Lower leg skin (tissue), 4 donors: ENCODE data around the gene EBF3. TPM values are rescaled to one million over a fixed set of nuclear protein-coding genes. Genes with fewer than 3 reads are reported as not detected.

Experiments
- DNase-seq, 2 donors: peaks; one replicate each; pipeline ENCODE4 v3.0.0-alpha.2; 2019; ENCODE audit warnings: low spot score in 2 of 2
- H3K4me3 ChIP-seq: fragments of 200-600 bp; sonication (generic); 2 replicates; pipeline ENCODE4 v1.5.1; 2017; ENCODE audit warnings: mild to moderate bottlenecking, low read depth; ENCODE audit not compliant: poor library complexity, severe bottlenecking
- POLR2A ChIP-seq, 2 donors: fragments of 450-650 bp; IDR thresholded peaks; one replicate each; pipeline ENCODE4 v1.6.1; 2016 to 2017; ENCODE audit warnings: antibody characterized with exemption in 2 of 2, mild to moderate bottlenecking in 1 of 2, moderate library complexity in 1 of 2
- WGBS, 2 donors: methylation state at CpG; one replicate each; pipeline ENCODE4 v1.1.5; 2018; 5-methylcytosine and 5-hydroxymethylcytosine counted together
- intact Hi-C: fragments of 100-400 bp; cut with DNase I; formaldehyde crosslinking; loops from one replicate; pipeline ENCODE4 v1.15.0; 2023; ENCODE audit warnings: low total_unique reads
- total RNA-seq, 4 donors: library from RNA; depleted of rRNA; stranded (reverse); fragments of >200 nt; gene quantifications; one replicate each; pipeline ENCODE4 v1.1.0, GENCODE V29; 2016
- TF ChIP-seq, protein P1 (sequence below), 3 donors: fragments of 450-650 bp; IDR thresholded peaks; one replicate each; pipeline ENCODE4 v1.5.1; 2016; ENCODE audit warnings: antibody characterized with exemption in 3 of 3, mild to moderate bottlenecking in 3 of 3, moderate library complexity in 2 of 3

Gene EBF3
- total RNA-seq, 4 donors from 2014 or later: 0.80 to 8.5 (median 2.4) TPM

DNA sequence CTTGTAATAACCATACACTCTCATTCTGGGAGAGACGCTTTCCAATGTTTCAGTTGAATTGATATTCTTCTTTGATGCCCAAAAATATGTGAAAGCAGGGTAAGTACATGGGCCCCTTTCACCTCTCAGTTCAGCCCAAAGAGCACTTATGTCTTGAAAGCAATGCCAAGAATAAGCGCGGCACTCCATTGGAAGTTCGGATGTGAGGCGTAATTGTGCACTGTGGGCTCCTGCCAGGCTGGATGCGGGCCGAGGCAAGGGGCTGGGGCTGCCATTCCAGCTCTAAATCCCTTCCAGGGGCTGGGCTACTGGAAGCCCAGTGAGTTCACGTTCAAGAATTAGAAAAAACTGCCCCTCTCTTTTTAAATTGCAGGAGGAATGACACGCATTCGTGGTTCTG lies 113.8 kb downstream of the EBF3 start:
- H3K4me3 ChIP-seq: no peak overlapping the region
- peak in 1 of 2 donors; percentile 68 for DNase-seq
- intact Hi-C loops: no loop called here
- TF ChIP-seq POLR2A (IDR thresholded peaks at IDR 0.05): no peak
- TF ChIP-seq, protein P1, sequence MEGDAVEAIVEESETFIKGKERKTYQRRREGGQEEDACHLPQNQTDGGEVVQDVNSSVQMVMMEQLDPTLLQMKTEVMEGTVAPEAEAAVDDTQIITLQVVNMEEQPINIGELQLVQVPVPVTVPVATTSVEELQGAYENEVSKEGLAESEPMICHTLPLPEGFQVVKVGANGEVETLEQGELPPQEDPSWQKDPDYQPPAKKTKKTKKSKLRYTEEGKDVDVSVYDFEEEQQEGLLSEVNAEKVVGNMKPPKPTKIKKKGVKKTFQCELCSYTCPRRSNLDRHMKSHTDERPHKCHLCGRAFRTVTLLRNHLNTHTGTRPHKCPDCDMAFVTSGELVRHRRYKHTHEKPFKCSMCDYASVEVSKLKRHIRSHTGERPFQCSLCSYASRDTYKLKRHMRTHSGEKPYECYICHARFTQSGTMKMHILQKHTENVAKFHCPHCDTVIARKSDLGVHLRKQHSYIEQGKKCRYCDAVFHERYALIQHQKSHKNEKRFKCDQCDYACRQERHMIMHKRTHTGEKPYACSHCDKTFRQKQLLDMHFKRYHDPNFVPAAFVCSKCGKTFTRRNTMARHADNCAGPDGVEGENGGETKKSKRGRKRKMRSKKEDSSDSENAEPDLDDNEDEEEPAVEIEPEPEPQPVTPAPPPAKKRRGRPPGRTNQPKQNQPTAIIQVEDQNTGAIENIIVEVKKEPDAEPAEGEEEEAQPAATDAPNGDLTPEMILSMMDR (IDR thresholded peaks at IDR 0.05): no peak
- WGBS, 2 donors: 86 to 89% methylated on average over 10 of the region's 10 CpGs

DNA sequence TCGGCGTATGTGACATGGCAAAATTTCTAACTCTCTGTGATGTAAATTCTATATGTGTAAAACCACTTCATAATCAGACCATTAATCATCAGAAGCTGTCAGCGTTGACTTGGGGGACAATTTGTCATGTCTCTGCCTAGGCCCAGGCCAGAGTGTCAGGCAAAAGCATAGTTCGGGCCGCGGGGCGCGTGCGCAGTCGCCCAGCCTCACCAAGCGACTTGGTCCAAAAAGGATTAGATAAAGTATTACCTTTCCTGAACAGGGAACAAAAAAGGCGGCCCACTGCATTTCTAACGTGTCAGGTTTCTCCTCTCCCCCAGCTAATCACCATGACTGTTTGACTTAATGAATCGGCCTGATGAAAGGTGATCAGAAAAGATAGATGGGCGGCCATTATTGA lies 114.2 kb downstream of the EBF3 start:
- peak in 1 of 2 donors; percentile 82 for DNase-seq
- 91 to 94% methylated on average over 15 of the region's 15 CpGs for WGBS, 2 donors
- H3K4me3 ChIP-seq: no peak overlapping the region
- TF ChIP-seq, protein P1 (IDR thresholded peaks at IDR 0.05): no peak
- TF ChIP-seq POLR2A (IDR thresholded peaks at IDR 0.05): no peak
- intact Hi-C loops: no loop called here

DNA sequence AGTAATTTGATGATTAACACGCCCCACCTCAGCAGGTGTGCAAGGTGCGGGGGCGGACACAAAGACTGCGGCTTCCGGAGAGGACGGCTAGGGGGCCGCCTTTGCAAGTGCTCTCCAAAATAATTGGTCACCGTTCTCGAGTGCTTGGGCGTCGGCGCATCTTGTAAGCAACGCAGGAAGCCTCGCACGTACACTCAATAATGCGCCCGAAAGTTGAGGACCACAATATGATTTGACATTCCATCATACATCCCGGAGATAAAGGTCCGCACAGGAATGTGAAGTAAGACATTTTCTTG lies 114.7 kb downstream of the EBF3 start:
- TF ChIP-seq, protein P1 (IDR thresholded peaks at IDR 0.05): no peak
- no peak for TF ChIP-seq POLR2A (IDR thresholded peaks at IDR 0.05)
- peak in 1 of 2 donors; percentile 78 for DNase-seq
- no peak overlapping the region for H3K4me3 ChIP-seq
- WGBS, 2 donors: 93 to 96% methylated on average over 19 of the region's 19 CpGs
- intact Hi-C loops: no loop called here

DNA sequence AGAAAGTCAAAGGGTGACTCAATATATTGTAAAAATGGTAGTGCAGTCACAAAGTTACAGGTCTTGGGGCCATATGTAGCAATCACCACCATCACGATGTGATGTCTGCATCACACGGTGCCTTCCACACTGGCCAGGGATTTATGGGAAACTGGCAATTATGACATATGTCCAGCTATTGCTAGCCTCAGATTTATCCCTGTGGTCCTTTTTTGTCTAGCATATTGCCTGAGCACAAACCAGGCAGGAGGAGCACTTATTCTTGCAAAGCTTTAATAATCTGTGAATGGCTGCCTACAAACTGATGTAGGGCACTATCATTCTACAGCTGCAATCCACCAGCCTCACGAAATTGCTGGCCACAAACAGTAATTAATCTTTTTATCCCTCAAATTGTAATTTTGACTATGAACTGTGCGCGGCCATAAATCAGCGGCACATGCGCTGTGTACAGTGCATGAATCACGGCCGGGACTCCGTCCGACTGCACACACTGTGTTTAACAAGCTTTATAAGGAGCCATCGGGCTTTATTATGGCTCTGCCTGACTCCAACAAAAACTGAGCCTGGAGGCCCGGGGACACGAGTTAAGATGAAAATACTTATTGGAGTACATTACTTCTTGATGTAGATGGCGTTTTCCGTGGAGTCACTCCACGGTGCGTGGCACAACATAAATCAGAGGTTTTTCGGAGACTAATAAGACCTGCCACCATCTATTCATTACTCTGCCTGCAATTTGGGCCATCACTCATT lies 115.2 kb downstream of the EBF3 start:
- intact Hi-C loops: no loop called here
- peak in 1 of 2 donors; percentile 42 for DNase-seq

DNA sequence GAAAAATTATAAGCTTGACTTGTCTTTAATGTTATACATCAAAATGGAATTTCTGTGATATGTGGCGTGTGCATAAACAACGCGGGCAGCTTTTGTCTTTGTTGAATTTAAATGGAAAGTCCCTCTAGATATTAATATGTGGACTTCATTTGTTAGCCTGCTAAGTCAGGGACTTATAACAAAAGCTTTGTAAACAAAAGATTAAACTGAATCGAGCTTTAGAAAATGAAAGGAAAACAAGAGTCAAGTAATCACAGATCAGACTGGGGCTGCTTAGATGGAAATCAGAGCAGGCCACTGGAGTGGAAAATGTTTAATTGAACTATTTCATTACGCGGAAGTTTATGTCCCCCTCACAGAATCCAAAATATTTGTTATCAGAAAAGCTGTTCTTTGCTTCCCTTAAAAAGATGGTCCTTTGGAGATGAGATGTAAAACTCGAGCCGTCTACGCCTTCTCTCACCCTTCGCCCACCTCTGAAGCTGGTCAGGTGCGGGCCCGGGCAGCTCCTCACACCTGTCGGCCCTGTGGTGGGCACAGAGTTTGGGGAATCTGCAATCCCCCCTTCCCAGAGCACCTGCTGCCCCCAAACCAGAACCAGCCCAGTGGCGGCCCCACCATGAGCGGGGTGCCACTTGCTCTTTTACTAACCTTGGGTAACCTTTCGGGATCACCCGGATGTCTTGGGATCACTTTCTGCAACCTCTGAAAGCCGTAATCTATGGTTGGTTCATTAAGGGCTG lies 116.2 kb downstream of the EBF3 start:
- peak in 1 of 2 donors; percentile 79 for DNase-seq
- H3K4me3 ChIP-seq: no peak overlapping the region
- intact Hi-C loops: no loop called here
- TF ChIP-seq POLR2A (IDR thresholded peaks at IDR 0.05): no peak
- TF ChIP-seq, protein P1 (IDR thresholded peaks at IDR 0.05): no peak
- WGBS, 2 donors: 91 to 93% methylated on average over 18 of the region's 18 CpGs

More for the DNA sequence above, 115.2 kb downstream of the EBF3 start:
- TF ChIP-seq POLR2A (IDR thresholded peaks at IDR 0.05): no peak
- TF ChIP-seq, protein P1 (IDR thresholded peaks at IDR 0.05): no peak
- WGBS, 2 donors: 88 to 90% methylated on average over 19 of the region's 19 CpGs
- no peak overlapping the region for H3K4me3 ChIP-seq
